ENCODE results near the gene CPLX3. TPM values are rescaled to one million over a fixed set of nuclear protein-coding genes. Genes with fewer than 3 reads are reported as not detected.

Gene CPLX3
- total RNA-seq, 1 donor from 2014 or later: not detected

GRCh38 chr15:74802862-74803447 lies 23.5 kb upstream of the CPLX3 start:
- no peak for DNase-seq

DNA sequence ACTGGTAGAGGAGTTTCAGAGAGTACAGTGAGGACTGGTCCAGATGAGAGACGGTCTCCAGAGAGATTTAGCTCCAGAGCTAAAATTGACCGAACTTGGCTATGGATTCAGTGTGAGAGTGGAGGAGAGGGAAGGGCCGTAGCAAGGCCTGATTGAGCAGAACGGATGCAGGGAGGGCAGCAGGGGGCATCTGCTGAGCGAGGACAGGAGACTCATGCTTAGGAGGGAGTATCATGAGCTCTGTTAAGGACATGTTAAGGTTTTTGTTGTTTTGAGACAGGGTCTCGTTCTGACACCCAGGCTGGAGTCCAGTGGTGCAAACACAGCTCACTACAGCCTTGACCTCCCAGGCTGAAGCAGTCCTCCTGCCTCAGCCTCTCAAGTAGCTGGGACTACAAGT lies 21.5 kb upstream of the CPLX3 start:
- no peak for DNase-seq

- DNase-seq: no peak
Measured at GRCh38 chr15:74807282-74807681, 19.1 kb upstream of the CPLX3 start.

- DNase-seq: no peak
Measured at GRCh38 chr15:74808078-74808839, 18.2 kb upstream of the CPLX3 start.

- no peak for DNase-seq
Measured at GRCh38 chr15:74808840-74809229, 17.6 kb upstream of the CPLX3 start.

- DNase-seq: no peak
Measured at GRCh38 chr15:74809242-74809641, 17.2 kb upstream of the CPLX3 start.

DNA sequence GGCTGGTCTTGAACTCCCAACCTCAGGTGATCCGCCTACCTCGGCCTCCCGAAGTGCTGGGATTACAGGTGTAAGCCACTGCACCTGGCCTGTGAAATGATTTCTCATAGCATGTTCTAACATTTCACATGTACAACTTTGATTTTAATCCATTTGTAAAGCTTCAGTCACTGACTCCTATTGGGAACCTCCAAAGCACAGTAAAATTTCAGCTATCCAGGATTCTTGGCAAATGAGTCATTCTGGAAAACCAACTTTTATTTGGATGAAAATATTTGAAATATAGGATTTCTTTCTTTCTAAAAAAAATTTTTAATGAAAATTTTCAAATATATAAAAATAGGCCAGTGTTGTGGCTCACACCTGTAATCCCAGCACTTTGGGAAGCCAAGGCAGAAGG lies 16.5 kb upstream of the CPLX3 start:
- no peak for DNase-seq

DNA sequence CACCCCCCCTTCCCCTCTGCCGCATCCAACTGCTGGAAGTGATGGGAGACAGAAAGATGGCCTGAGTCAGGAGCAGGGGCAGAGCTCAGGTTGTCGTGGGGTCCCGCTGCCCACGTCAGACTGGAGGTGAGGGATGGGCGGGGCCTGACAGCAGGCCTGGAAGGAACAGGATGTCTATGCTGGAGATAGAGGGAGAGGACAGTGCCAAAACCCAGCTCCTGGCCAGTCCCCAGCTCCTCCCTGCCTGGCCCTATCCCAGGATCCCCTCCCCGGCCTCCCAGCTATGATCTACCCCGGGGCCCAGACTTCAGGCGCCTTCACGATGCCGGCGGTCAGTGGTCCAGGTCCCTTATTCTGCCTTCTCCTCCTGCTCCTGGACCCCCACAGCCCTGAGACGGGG lies 13.9 kb upstream of the CPLX3 start, which contains the start of gene LMAN1L:
LMAN1L (plus strand) TSS at position 303 of the 400 bp plus-strand sequence; CDS start at position 323, 20 bp downstream.
- no peak for DNase-seq

DNA sequence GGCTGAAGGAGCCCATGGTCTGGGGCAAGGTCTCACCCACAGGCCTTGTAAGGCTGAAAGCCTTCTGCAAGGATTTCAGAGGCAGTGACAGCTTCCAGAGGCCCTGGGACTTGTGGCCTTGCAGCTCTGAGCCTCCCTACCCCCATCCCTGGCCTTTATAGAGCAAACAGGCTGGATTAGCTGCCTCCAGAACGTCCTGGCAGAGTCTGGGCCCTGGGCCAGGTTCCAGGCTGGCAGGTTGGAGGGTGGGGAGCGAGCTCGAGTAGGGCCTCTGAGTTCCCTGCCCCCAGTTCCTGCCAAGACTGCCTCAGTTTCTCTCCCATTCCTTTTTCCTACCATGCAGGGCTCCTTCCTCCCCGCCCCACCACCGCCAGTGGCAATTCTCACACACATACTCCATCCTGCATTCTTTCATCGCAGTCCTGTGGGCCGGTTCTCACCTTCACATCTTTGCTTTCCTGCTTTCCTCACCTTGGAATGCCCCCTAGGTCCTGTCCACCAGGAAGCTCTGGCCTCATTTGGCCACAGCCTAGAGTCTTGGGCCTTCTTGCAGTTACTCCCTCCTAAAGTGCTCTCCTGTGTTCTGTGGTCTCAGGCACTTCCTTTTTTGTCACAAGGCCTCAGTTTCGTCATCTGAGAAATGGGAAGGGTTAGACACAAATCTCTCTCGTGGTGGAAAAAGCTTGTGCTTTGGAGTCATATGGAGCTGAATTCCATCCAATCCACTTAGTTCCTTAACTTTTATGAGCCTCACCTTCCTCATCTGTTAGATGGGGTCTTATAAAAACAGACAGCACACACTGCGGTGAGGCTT lies 11.1 kb upstream of the CPLX3 start:
- DNase-seq: no peak

DNA sequence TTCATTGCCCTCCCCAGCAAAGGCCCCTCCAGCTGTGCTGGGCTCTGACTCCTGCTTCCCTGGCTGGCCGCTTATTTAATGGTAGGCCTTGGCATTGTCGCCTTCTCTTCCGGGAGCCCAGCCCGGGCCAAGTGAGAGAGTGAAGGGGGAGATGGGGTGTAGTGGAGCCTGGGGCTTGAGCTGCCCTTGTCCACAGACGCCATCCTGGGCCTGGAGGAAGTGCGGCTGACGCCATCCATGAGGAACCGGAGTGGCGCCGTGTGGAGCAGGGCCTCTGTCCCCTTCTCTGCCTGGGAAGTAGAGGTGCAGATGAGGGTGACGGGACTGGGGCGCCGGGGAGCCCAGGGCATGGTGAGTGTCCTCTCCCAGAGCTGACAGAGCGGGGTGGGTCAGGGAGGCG lies 10.5 kb upstream of the CPLX3 start:
- no peak for DNase-seq

DNA sequence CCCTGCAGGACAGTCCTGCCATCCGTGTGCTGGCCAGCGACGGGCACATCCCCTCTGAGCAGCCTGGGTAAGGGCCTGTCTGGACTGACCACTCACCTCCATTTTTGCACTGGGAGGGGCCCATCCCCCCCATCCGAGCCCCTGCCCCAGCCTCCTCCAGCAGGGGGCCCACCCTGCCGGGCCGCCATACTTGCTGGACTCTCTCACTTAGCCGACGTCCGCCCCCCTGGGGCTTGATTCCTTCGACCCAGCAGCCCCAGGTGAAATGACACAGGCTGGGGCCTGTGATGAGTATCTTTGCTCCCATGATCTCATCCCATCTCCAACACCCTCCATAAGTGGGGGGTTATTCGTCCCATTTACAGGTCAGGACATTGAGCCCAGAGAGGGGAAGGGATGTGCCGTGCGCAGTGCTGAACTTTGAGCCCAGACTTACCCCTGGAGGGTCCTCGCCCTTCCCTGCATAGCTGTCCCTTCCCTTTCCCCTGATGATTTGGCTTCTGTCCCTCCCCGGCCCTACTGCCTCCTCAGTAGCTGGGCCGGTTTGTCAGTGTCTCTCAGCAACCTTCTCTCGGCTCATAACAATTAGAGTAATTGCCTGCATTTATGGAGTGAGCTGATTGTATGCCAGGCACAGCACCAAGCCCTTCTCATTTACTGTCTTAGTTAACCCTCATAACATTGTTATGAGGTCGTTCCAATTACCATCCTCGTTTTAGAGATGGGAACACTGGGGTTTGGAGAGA lies 9.6 kb upstream of the CPLX3 start:
- DNase-seq: no peak

DNA sequence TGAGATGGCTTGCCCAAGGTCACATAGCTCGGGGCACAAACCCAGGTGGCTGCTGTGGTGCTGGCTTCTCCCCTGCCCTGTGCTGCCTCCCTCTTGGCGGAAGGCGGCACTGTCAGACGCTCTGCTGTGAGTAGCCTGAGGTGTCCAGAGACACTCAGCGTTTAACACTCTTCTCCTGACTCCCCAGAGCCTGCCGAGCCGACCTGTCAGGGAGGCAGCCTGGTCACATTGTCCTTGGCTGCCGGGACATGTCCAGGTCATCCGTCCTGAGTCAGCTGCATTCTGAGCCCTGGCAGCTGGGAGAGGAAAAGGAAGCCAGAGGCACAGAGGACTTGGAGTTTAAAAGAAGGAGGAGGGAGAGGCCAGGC lies 9.1 kb upstream of the CPLX3 start:
- DNase-seq: no peak

DNA sequence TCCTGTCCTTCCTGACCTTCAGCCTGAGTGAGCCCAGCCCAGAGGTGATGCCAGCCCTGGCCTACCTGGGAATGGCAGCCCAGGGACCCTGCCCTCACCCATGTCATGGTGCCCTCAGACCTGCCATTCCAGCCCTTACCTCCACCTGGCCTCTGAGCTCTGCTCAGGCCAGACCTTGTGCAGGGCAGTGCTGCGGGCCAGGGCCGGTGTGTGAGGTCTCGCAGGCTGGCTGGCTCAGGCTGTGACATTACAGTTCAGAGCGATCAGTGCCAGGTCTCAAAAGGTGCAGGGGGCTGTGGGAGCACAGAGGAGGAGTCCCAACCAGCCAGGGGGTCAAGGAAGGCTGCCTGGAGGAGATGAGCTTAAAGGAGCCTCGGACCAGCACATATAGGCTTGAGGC lies 6.4 kb upstream of the CPLX3 start:
- DNase-seq: no peak

- DNase-seq: no peak
Measured at GRCh38 chr15:74821091-74821789, 5.2 kb upstream of the CPLX3 start.

GRCh38 chr15:74821790-74822158 lies 4.7 kb upstream of the CPLX3 start:
- no peak for DNase-seq

- no peak for DNase-seq
Measured at GRCh38 chr15:74822233-74822632, 4.2 kb upstream of the CPLX3 start.

- no peak for DNase-seq
Measured at GRCh38 chr15:74823324-74823723, 3.1 kb upstream of the CPLX3 start.

- no peak for DNase-seq
Measured at GRCh38 chr15:74824976-74825375, 1.5 kb upstream of the CPLX3 start.

DNA sequence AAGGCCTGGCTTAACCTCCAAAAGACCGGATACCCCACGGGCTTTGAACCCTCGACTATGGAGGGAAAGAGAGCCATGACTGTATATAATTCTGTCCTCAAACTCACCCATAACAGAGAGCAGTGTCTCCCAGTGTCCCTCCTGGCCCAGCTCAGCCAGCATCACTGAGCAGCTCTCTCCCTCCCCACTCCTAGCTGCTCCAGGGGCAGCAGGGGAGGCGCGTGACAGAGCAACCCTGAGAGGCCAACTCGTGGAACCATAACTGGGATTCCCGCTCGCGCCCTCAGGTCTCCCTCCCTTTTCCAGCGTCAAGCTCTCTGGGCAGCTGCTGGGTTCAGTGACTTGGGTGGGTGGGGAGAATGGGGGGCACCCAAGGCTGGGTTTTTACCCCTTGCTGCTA lies 561 bp upstream of the CPLX3 start:
- DNase-seq: no peak

GRCh38 chr15:74826921-74827320 lies 494 bp downstream of the CPLX3 start:
- no peak for DNase-seq

DNA sequence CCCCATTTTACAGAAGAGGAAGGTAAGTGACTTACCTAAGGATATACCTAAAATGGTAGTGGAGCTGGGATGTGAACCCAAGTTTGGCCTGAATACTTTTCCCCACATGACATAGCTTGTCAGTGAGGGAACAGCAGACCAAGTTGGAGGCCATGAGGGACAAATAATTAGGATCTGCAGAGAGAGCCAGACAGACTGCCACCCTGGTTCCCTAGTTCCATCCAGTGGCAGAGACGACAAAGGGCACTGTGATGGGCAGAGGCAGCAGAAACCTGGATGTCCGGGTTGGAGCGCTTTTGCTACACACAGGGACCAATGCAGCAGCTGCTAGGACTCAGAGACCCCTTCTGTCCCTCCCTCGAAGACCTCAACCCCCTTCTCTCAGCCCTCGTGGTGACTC lies 1.2 kb downstream of the CPLX3 start:
- DNase-seq: no peak

DNA sequence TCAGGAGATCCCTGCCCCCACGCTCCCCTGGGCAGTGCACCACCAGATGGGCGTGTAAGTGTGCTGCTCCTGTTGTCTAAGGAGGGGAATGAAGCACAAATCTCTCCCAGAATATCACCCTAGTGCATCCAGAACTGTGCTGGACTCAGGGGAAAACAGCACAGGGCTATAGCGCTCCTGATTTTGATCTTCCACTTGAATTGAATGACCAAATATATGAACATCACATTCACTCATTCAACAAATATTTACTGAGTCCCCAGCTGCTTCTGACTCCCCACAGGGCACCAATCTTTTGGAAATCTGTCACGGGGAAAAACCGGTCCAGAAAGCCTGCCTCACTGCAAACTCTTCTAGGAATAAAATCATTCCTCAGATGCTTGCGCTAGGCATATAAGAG lies 2.4 kb downstream of the CPLX3 start:
- no peak for DNase-seq
